LHCN-M2 (cell line): ENCODE results near the gene SERPINB1. TPM values are rescaled to one million over a fixed set of nuclear protein-coding genes. Genes with fewer than 3 reads are reported as not detected.

Source experiments
- DNase-seq: peaks from one replicate; pipeline ENCODE4 v3.0.0-alpha.2; 2012; ENCODE audit warnings: low read depth
- total RNA-seq: library from RNA; depleted of rRNA; stranded (reverse); fragments of >200 nt; gene quantifications from 2 replicates; pipeline ENCODE4 v1.2.3, GENCODE V29; 2014; rRNA removed

Gene SERPINB1
- total RNA-seq, 1 experiment from 2014 or later = 18.9 TPM

- DNase-seq = no peak
Measured at GRCh38 chr6:2794171-2794730, 47.4 kb downstream of the SERPINB1 start.

GRCh38 chr6:2793534-2794151 lies 48.0 kb downstream of the SERPINB1 start:
- no peak for DNase-seq

GRCh38 chr6:2792330-2793110 lies 49.1 kb downstream of the SERPINB1 start:
- no peak for DNase-seq

GRCh38 chr6:2791450-2791974 lies 50.2 kb downstream of the SERPINB1 start:
- no peak for DNase-seq

- peak; percentile 75 for DNase-seq
Measured at GRCh38 chr6:2790588-2791449, 50.8 kb downstream of the SERPINB1 start.

- no peak for DNase-seq
Measured at GRCh38 chr6:2786269-2786668, 55.4 kb downstream of the SERPINB1 start.

GRCh38 chr6:2784930-2785329 lies 56.7 kb downstream of the SERPINB1 start:
- no peak for DNase-seq

GRCh38 chr6:2784061-2784460 lies 57.6 kb downstream of the SERPINB1 start:
- DNase-seq = no peak

GRCh38 chr6:2783188-2783963 lies 58.3 kb downstream of the SERPINB1 start:
- peak; percentile 65 for DNase-seq

GRCh38 chr6:2782825-2783187 lies 58.9 kb downstream of the SERPINB1 start:
- DNase-seq = peak; percentile 65

GRCh38 chr6:2782356-2782708 lies 59.3 kb downstream of the SERPINB1 start:
- no peak for DNase-seq

Other genes starting within 250 kb of the SERPINB1 start
- 0.26 and 0.40 TPM in 2 replicates for gene MYLK4, start 90.9 kb downstream of the SERPINB1 start, total RNA-seq
- gene WRNIP1, start 76.5 kb downstream of the SERPINB1 start, total RNA-seq = 66.4 and 75.0 TPM in 2 replicates
- gene SERPINB9, start 61.4 kb upstream of the SERPINB1 start, total RNA-seq = 1.7 and 3.2 TPM in 2 replicates
- gene SERPINB6, start 129.7 kb upstream of the SERPINB1 start, total RNA-seq = 150 and 160 TPM in 2 replicates
- gene NQO2, start 158.0 kb upstream of the SERPINB1 start, total RNA-seq = 28.8 and 30.1 TPM in 2 replicates
- 17.5 and 19.7 TPM in 2 replicates for gene RIPK1, start 226.6 kb upstream of the SERPINB1 start, total RNA-seq